Stimulated activated CD8-positive, alpha-beta memory T cell treated with anti-CD3 and anti-CD28 coated beads, Interleukin-12 subunit alpha, Interleukin-12 subunit beta, amount 100 ng/mL, for 1 hour (primary cell): ENCODE results near the gene ANO10.

Experiments used
- DNase-seq: peaks from one replicate; pipeline ENCODE4 v3.0.0-alpha.2; 2020; ENCODE audit warnings: low read depth

The ANO10 gene

GRCh38 chr3:43413676-43414368 lies 208.0 kb downstream of the ANO10 start:
- no peak for DNase-seq

GRCh38 chr3:43411429-43411828 lies 210.4 kb downstream of the ANO10 start:
- no peak for DNase-seq

GRCh38 chr3:43410592-43410991 lies 211.2 kb downstream of the ANO10 start:
- DNase-seq, result no peak

GRCh38 chr3:43409506-43409905 lies 212.3 kb downstream of the ANO10 start:
- no peak for DNase-seq

- no peak for DNase-seq
Observed at GRCh38 chr3:43406643-43407023, 215.2 kb downstream of the ANO10 start.

- no peak for DNase-seq
Observed at GRCh38 chr3:43405888-43406642, 215.7 kb downstream of the ANO10 start.

GRCh38 chr3:43400781-43401730 lies 220.8 kb downstream of the ANO10 start:
- no peak for DNase-seq

- no peak for DNase-seq
Observed at GRCh38 chr3:43400167-43400566, 221.6 kb downstream of the ANO10 start.

- no peak for DNase-seq
Observed at GRCh38 chr3:43399034-43399433, 222.8 kb downstream of the ANO10 start.

GRCh38 chr3:43394041-43394554 lies 227.7 kb downstream of the ANO10 start:
- DNase-seq, result no peak

- DNase-seq, result no peak
Observed at GRCh38 chr3:43391621-43392020, 230.2 kb downstream of the ANO10 start.

- DNase-seq, result no peak
Observed at GRCh38 chr3:43390255-43390588, 231.6 kb downstream of the ANO10 start.

- peak; percentile 62 for DNase-seq
Observed at GRCh38 chr3:43389388-43390254, 232.2 kb downstream of the ANO10 start.

- DNase-seq, result no peak
Observed at GRCh38 chr3:43388915-43389314, 232.9 kb downstream of the ANO10 start.

GRCh38 chr3:43388175-43388574 lies 233.6 kb downstream of the ANO10 start:
- DNase-seq, result no peak

- DNase-seq, result no peak
Observed at GRCh38 chr3:43379343-43379742, 242.5 kb downstream of the ANO10 start.

GRCh38 chr3:43378066-43378935 lies 243.5 kb downstream of the ANO10 start:
- DNase-seq, result peak; percentile 58

GRCh38 chr3:43373560-43373928 lies 248.3 kb downstream of the ANO10 start:
- DNase-seq, result no peak

GRCh38 chr3:43372809-43373559 lies 248.8 kb downstream of the ANO10 start:
- DNase-seq, result no peak
